Measurements from ENCODE around the gene COQ7. TPM values are rescaled to one million over a fixed set of nuclear protein-coding genes. Genes with fewer than 3 reads are reported as not detected.

COQ7 gene
- total RNA-seq, 1 experiment from 2014 or later: 26.6 TPM

GRCh38 chr16:19062706-19063105, 4.7 kb upstream of the COQ7 start:
- DNase-seq (ENCODE audit: low read depth, low spot score) (no peak), ATAC-seq (no peak)
- H3K4me1 ChIP-seq (ENCODE audit: control insufficient read depth in 1 of 2, insufficient read depth in 2 of 2, low read length in 2 of 2): peaks cover 0 to 4% of the 10 kb centered on the region in 2 experiments; a peak in 2 of 4 replicates
- no peaks in the 10 kb centered on the region for H3K9me3 ChIP-seq (ENCODE audit: control insufficient read depth in 1 of 2, insufficient read depth in 1 of 2, low read depth in 1 of 2, low read length in 2 of 2)
- RAD21 ChIA-PET (ENCODE audit: low non-redundant PET in 1 of 2, low total read pairs in 2 of 2, uncharacterized antibody in 2 of 2, unreplicated experiment in 2 of 2): no interaction called here
- CTCF ChIA-PET: no interaction called here
- no peak overlapping the region for H3K4me2 ChIP-seq (ENCODE audit: low read length)
- no peak overlapping the region for H3K27ac ChIP-seq (ENCODE audit: low read depth, low read length)
- BruUV-seq (replicated peaks): no TSS peak
- no peaks in the 10 kb centered on the region for H3K36me3 ChIP-seq (ENCODE audit: control insufficient read depth in 1 of 2, insufficient read depth in 2 of 2, low read length in 2 of 2)
- H3K4me3 ChIP-seq (replicated peaks in 1 of 2; ENCODE audit: low read depth in 1 of 2, low read length in 2 of 2): no peak overlapping the region
- intact Hi-C loops (cut with micrococcal nuclease): no loop called here
- no peak for TF ChIP-seq POLR2A (IDR thresholded peaks at IDR 0.05; ENCODE audit: borderline replicate concordance, extremely low read depth, insufficient read depth, insufficient read length)
- no peak for TF ChIP-seq CEBPB (IDR thresholded peaks at IDR 0.05; ENCODE audit: low read depth)
- no peak for TF ChIP-seq CTCF (IDR thresholded peaks at IDR 0.05 in 2 of 3, conservative IDR thresholded peaks at IDR 0.05 in 1 of 3; ENCODE audit: borderline replicate concordance in 1 of 3, insufficient read depth in 1 of 3, low read depth in 2 of 3, low read length in 2 of 3)
- no peak for TF ChIP-seq ATF3 (IDR thresholded peaks at IDR 0.05)
- TF ChIP-seq SP1 (IDR thresholded peaks at IDR 0.05; ENCODE audit: low read depth): no peak
- TF ChIP-seq REST (IDR thresholded peaks at IDR 0.05; ENCODE audit: low read depth): no peak
- TF ChIP-seq ELF1 (IDR thresholded peaks at IDR 0.05; ENCODE audit: borderline replicate concordance, low read depth): no peak
- TF ChIP-seq CBX3 (IDR thresholded peaks at IDR 0.05; ENCODE audit: low read depth): no peak
- no peak for TF ChIP-seq ZNF274 (IDR thresholded peaks at IDR 0.05; ENCODE audit: low read depth, low read length)
- TF ChIP-seq EZH2 (IDR thresholded peaks at IDR 0.05): no peak
- no peak for TF ChIP-seq SIN3A (IDR thresholded peaks at IDR 0.05; ENCODE audit: low read depth)
- H4K20me1 ChIP-seq (ENCODE audit: insufficient read depth): no peaks in the 10 kb centered on the region
- H3K9me2 ChIP-seq (ENCODE audit: insufficient read depth): no peaks in the 10 kb centered on the region
- POLR2A ChIA-PET: no interaction called here
- H2AFZ ChIP-seq (ENCODE audit: low read depth, low read length, poor library complexity, severe bottlenecking): no peak overlapping the region
- no peak overlapping the region for H3K9ac ChIP-seq (ENCODE audit: low read length)
- H3K79me2 ChIP-seq (ENCODE audit: insufficient read depth, low read length): no peaks in the 10 kb centered on the region
- H3K27me3 ChIP-seq (ENCODE audit: insufficient read depth, low read length): no peaks in the 10 kb centered on the region
